ENCODE data around the gene PPP2R1B. TPM values are rescaled to one million over a fixed set of nuclear protein-coding genes. Genes with fewer than 3 reads are reported as not detected.

PPP2R1B gene
- total RNA-seq, 1 donor from 2014 or later, result 37.9 TPM

DNA sequence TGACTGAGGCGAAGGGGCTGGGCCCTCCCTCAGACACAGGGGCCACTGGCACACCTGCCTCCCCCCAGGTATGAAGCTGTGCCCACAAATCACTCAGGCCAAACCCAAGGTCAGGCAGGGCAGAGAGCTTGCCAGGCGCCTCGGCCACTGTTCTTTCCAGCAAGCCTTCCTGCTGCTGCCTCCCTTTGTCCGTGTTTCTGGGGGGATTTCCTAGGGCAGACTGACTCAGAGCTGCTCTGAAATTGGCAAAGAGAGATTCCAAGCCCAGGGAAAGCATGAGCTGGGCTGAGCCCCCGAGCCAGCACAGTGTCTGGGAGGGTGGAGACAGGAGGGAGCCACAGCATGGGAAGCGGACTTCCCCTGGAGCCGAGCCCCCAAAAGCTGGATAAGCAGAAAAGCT is 33.2 kb downstream of the PPP2R1B start:
- no peak overlapping the region for H3K27ac Mint-ChIP-seq
- H3K4me3 Mint-ChIP-seq, result no peak overlapping the region
- TF ChIP-seq, protein P1, sequence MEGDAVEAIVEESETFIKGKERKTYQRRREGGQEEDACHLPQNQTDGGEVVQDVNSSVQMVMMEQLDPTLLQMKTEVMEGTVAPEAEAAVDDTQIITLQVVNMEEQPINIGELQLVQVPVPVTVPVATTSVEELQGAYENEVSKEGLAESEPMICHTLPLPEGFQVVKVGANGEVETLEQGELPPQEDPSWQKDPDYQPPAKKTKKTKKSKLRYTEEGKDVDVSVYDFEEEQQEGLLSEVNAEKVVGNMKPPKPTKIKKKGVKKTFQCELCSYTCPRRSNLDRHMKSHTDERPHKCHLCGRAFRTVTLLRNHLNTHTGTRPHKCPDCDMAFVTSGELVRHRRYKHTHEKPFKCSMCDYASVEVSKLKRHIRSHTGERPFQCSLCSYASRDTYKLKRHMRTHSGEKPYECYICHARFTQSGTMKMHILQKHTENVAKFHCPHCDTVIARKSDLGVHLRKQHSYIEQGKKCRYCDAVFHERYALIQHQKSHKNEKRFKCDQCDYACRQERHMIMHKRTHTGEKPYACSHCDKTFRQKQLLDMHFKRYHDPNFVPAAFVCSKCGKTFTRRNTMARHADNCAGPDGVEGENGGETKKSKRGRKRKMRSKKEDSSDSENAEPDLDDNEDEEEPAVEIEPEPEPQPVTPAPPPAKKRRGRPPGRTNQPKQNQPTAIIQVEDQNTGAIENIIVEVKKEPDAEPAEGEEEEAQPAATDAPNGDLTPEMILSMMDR (IDR thresholded peaks at IDR 0.05), result no peak
- H3K36me3 Mint-ChIP-seq (ENCODE audit: low read depth), result peaks cover 10% of the 10 kb centered on the region
- ChIA-PET POLR2A (no interaction called here), CTCF (no interaction called here)
- no peaks in the 10 kb centered on the region for H3K4me1 Mint-ChIP-seq
- H3K9me3 Mint-ChIP-seq, result no peaks in the 10 kb centered on the region
- no peaks in the 10 kb centered on the region for H3K27me3 Mint-ChIP-seq
- intact Hi-C loops (cut with micrococcal nuclease), result no loop called here
- no peak for DNase-seq
- no peak for ATAC-seq (ENCODE audit: low read depth)

DNA sequence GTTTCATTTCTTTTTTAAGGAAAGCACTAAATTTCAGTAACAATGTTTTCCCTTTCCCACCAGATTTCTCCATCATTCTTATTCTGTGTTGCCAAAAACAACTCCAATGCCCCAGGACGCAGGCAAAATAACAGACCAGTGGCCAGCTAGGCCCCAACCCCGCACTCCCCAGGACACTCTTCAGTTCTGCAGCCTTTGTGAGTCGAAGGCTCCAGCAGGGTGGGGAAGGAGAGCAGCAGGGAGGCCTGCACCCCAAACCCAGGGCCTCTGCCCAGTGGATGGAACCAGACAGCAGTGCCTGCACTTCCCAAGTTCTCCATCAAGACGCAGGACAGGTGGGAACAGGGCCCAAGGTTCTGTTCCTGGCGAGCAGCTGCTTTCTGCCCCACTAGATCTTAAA is 34.4 kb downstream of the PPP2R1B start:
- H3K9me3 Mint-ChIP-seq, result no peaks in the 10 kb centered on the region
- no peaks in the 10 kb centered on the region for H3K27me3 Mint-ChIP-seq
- TF ChIP-seq, protein P1 (IDR thresholded peaks at IDR 0.05), result no peak
- no peak overlapping the region for H3K4me3 Mint-ChIP-seq
- ChIA-PET CTCF (no interaction called here), POLR2A (no interaction called here)
- DNase-seq (no peak), ATAC-seq (ENCODE audit: low read depth) (no peak)
- no peaks in the 10 kb centered on the region for H3K4me1 Mint-ChIP-seq
- H3K36me3 Mint-ChIP-seq (ENCODE audit: low read depth), result peaks cover 12% of the 10 kb centered on the region
- no peak overlapping the region for H3K27ac Mint-ChIP-seq
- intact Hi-C loops (cut with micrococcal nuclease), result no loop called here

DNA sequence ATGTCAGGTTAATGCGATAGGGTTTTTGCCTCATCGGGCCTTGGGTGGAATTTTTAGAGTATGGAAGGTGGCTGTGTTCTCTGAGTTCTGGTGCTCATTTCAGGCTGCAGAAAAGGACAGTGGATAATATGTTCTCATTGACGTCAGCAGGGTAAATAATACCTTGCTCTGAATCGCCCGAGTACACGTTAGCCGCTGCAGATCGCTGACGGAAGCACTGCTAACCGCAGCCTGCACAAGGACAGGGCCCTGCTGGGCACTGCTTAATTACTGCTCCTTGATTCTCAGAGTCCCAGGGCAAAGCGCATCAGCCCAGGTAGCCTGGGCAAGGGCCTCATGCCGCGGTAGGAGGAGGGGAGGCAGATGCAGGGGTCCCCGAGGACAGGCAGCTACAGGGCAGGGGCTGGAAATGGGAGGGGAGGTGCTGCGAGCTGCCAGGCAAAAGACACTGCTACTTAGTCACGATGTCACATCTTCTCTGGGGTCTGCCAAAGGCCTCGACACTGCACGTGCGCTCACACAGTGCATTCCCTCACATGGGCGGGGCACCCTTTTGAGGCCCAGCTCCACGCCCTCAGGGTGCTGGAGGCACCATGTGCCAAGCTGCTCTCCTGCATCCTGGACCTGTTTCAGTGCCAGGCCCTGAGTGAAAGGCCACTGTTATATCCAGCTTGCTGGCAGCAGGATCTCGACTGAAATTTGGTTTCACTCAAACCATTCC is 35.2 kb downstream of the PPP2R1B start:
- POLR2A ChIA-PET, result no interaction called here
- TF ChIP-seq, protein P1 (IDR thresholded peaks at IDR 0.05), result no peak
- intact Hi-C loops (cut with micrococcal nuclease), result no loop called here
- DNase-seq, result no peak
- CTCF ChIA-PET, result no interaction called here
- no peak for ATAC-seq (ENCODE audit: low read depth)
- Mint-ChIP-seq H3K27ac (no peak overlapping the region), H3K36me3 (ENCODE audit: low read depth) (peaks cover 18% of the 10 kb centered on the region), H3K27me3 (no peaks in the 10 kb centered on the region), H3K4me3 (no peak overlapping the region), H3K9me3 (no peaks in the 10 kb centered on the region), H3K4me1 (no peaks in the 10 kb centered on the region)

DNA sequence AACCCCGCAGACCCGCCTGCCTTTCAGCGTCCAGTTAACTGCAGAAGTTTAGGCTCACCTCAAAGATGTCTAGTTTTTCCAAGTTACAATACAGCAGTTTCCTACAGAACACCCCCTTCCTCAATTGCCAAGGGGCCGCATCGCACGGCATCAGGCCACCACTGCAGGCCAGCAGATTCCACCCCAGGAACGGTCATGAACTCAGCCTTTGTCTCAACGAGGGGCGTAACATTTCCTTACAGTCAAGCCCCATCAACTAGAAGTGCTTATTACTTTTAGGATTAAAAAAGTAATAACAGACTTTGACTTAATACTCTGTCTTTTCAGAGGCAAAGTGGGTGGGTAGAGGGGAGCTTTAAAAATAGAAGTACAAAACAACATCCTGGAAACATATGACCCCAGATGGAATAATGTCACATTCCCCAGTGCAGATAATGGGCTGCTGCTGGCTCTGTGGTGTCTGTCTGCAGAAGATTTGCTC is 36.3 kb downstream of the PPP2R1B start:
- H3K27ac Mint-ChIP-seq, result no peak overlapping the region
- TF ChIP-seq, protein P1 (IDR thresholded peaks at IDR 0.05), result no peak
- no peak for ATAC-seq (ENCODE audit: low read depth)
- H3K4me3 Mint-ChIP-seq, result no peak overlapping the region
- no peak for DNase-seq
- no peaks in the 10 kb centered on the region for H3K9me3 Mint-ChIP-seq
- H3K4me1 Mint-ChIP-seq, result no peaks in the 10 kb centered on the region
- peaks cover 29% of the 10 kb centered on the region for H3K36me3 Mint-ChIP-seq (ENCODE audit: low read depth)
- CTCF ChIA-PET, result no interaction called here
- no peaks in the 10 kb centered on the region for H3K27me3 Mint-ChIP-seq
- POLR2A ChIA-PET, result no interaction called here
- intact Hi-C loops (cut with micrococcal nuclease), result no loop called here

DNA sequence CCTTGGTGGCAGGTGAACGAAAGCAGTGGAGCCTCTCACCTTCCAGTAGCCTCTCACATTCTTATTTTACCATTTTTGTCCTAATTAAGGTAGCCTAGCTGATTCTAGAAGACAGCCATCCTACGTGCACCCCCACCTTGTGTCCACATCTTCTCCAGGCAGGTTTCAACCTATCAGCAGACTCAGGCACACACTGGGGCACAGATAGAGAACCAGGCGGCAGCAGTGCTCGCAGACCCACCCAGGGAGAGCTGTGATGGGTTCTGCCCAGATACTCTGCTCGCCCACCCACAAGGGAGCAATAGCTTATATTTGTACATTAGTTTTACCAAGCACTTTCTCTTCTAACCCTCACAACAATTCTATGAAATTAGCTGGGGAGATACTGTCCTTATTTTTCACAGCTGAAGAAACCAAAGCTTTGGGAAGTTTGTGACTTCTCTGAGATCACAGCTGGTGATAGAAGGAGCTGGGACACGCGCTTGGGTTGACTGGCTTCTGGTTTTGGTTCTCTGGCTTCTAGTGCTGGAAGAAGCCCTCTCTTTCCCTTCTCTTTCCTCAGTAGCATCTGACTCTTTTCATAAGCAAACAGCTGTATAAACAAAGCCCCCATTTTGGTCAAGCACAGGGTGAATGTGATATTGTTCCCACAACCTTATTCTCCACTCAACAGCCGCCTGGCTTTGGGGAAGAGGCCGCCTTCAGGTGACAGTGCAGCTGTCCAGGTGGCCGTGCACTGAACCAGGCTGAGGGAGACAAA is 36.9 kb downstream of the PPP2R1B start:
- H3K4me3 Mint-ChIP-seq, result no peak overlapping the region
- CTCF ChIA-PET, result no interaction called here
- no peaks in the 10 kb centered on the region for H3K4me1 Mint-ChIP-seq
- intact Hi-C loops (cut with micrococcal nuclease), result no loop called here
- no peak for ATAC-seq (ENCODE audit: low read depth)
- DNase-seq, result no peak
- no peak overlapping the region for H3K27ac Mint-ChIP-seq
- H3K36me3 Mint-ChIP-seq (ENCODE audit: low read depth), result peaks cover 34% of the 10 kb centered on the region
- TF ChIP-seq, protein P1 (IDR thresholded peaks at IDR 0.05), result no peak
- H3K27me3 Mint-ChIP-seq, result no peaks in the 10 kb centered on the region
- POLR2A ChIA-PET, result interaction anchor here (0.7 kb wide), 1 partner anchor 14 kb away, joined by 3 read pairs; no protein-coding TSS in a partner anchor
- H3K9me3 Mint-ChIP-seq, result no peaks in the 10 kb centered on the region

Data from activated B cell treated with CpG ODN at 0.5 μM for 24 hours (primary cell).